ENCODE measurements around the gene LTBP2.

DNA sequence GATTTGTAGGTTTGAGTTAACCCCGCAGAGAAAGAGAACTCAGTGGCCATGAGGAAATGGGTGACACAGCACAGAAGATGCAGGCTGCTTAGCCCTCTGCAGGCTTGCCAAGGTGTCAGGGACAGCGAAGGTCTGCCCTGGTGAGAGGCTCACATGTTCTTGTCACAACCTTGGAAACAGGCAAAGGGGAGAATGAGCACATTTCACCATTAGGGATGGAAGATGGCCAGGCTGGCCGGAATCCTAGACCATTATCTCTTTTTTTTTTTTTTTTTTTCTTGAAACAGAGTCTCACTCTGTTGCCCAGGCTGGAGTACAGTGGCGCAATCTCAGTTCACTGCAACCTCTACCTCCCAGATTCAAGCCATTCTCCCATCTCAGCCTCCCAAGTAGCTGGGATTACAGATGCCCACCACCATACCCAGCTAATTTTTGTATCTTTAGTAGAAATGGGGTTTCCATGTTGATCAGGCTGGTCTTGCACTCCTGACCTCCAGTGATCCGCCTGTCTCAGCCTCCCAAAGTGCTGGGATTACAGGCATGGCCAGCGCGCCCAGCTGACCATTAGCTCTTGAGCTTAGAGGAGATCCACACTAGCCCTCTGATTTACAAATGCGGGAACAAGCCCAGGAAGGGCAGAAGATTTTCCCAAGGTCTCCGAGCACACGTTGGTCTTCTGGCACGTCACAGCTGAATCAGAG, 34.6 kb downstream of the LTBP2 start:
- TF ChIP-seq POLR2A (IDR thresholded peaks at IDR 0.05; ENCODE audit: low read length) (no peak), GATA1 (IDR thresholded peaks at IDR 0.05; ENCODE audit: low read depth, low read length) (no peak)
